ENCODE measurements around the gene APEH.

The APEH gene

DNA sequence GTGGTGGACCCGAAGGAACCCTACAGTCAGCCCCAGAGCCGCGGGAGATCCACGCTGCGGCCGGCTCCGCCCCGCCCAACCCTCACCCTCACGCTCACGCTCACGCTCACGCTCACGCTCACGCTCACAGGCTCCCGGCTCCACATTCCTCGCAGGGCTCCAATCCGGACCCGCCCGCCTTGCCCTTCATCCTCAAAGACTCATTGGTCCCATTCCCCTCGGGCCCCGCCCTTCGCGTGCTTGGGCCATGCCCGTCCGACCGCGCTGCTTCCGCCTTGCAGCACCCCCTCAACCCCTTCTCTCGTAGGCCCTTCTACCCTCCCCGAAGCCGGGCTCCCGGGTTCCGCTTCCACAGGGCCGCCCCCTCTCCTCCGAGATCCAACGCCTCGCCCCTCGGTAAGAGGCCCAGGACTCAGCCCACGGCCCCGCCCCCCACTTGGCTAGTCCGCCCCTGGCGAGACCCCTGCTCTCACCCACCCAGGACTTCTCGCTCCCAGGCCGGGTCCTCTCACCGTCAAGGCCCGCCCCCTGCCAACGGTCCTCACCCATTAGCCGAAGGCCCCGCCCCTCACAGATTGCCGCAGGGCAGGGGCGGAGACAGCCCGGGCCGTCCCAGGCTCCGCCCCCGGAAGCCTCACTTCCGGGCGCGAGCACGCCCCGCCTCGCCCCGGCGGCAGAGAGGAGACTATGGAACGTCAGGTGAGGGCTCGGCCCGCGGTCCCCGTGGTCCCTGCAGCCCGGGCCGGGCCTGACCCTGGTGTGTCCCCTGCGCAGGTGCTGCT lies at the start of gene APEH:
Gene APEH (plus strand): TSS at position 637 of the 782 bp plus-strand sequence. CDS start 51 bp downstream, at position 688.
- Histone ChIP-seq H4K20me1 (peaks cover 0 to 67% (median 24%) of the 10 kb centered on the region in 11 experiments; a peak in 16 of 22 replicates), H3K4me2 (peak within 1 kb of the TSS; percentile 90 to 99 (median 96)), H3K9ac (peak within 1 kb of the TSS; percentile 80 to 96 (median 87))

GRCh38 chr3:49625071-49625470 lies 49.1 kb upstream of the APEH start:
- Histone ChIP-seq H3K9me3 (replicated peaks in 1 of 11) (no peaks in the 10 kb centered on the region), H3K4me3 (no peak overlapping the region), H3K4me1 (0 out of 20 replicates have a peak, but pooled peaks cover 0 to 5% (median 0%) of the 10 kb centered on the region in 10 experiments), H3K27ac (no peak overlapping the region), H3K27me3 (no peaks in the 10 kb centered on the region), H3K9ac (no peak overlapping the region), H3K4me2 (no peak overlapping the region), H3K36me3 (no peaks in the 10 kb centered on the region), H4K20me1 (no peaks in the 10 kb centered on the region)
- no peak for TF ChIP-seq Cebpa-rat (IDR thresholded peaks at IDR 0.05)

More for the DNA sequence above, at the start of gene APEH:
- H3K36me3 ChIP-seq = peaks cover 32 to 37% (median 34%) of the 10 kb centered on the region in 11 experiments
- H3K4me3 ChIP-seq = peak within 1 kb of the TSS; percentile 78 to 97 (median 84)
- no peak for TF ChIP-seq Cebpa-rat (IDR thresholded peaks at IDR 0.05)
- peak within 1 kb of the TSS; percentile 87 to 97 (median 93) for H3K27ac ChIP-seq
- no peaks in the 10 kb centered on the region for H3K27me3 ChIP-seq
- peaks cover 27 to 60% (median 40%) of the 10 kb centered on the region in 10 experiments for H3K4me1 ChIP-seq
- 0 out of 22 replicates have a peak, but pooled peaks cover 0 to 4% (median 0%) of the 10 kb centered on the region in 11 experiments for H3K9me3 ChIP-seq (replicated peaks in 1 of 11)

GRCh38 chr3:49626101-49626581 lies 48.0 kb upstream of the APEH start:
- H3K9ac ChIP-seq = no peak overlapping the region
- H3K4me1 ChIP-seq = 0 out of 20 replicates have a peak, but pooled peaks cover 0 to 5% (median 0%) of the 10 kb centered on the region in 10 experiments
- H3K4me3 ChIP-seq = no peak overlapping the region
- TF ChIP-seq Cebpa-rat (IDR thresholded peaks at IDR 0.05) = no peak
- no peaks in the 10 kb centered on the region for H3K27me3 ChIP-seq
- no peaks in the 10 kb centered on the region for H4K20me1 ChIP-seq
- H3K27ac ChIP-seq = no peak overlapping the region
- H3K9me3 ChIP-seq (replicated peaks in 1 of 11) = peaks cover 0 to 5% (median 3%) of the 10 kb centered on the region in 11 experiments; a peak in 14 of 22 replicates
- H3K4me2 ChIP-seq = no peak overlapping the region
- no peaks in the 10 kb centered on the region for H3K36me3 ChIP-seq

DNA sequence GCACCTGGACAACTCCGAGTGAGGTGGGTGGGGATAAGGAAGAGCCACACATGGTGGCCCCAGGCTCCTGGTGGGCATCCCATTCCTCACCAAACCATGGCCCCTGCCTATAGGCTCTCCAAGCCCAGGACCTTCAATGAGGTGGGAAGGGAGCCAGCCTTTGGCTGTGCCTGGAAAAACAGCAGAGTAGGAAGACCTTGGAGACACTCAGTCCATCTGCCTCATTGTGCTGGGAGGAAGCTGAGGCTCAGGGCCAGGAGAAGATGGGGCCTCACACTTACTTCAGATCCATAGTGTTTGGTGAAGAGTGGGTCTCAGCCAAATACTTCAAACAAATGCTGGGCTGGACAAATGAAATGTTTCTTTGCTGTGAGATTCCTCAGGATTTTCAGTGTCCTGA lies 47.4 kb upstream of the APEH start:
- H3K9me3 ChIP-seq (replicated peaks in 1 of 11) = peaks cover 5 to 11% (median 10%) of the 10 kb centered on the region in 11 experiments
- no peak for TF ChIP-seq Cebpa-rat (IDR thresholded peaks at IDR 0.05)
- no peaks in the 10 kb centered on the region for H4K20me1 ChIP-seq
- no peaks in the 10 kb centered on the region for H3K36me3 ChIP-seq
- H3K4me1 ChIP-seq = 0 out of 20 replicates have a peak, but pooled peaks cover 0 to 5% (median 0%) of the 10 kb centered on the region in 10 experiments
- no peak overlapping the region for H3K4me3 ChIP-seq
- no peak overlapping the region for H3K27ac ChIP-seq
- H3K27me3 ChIP-seq = no peaks in the 10 kb centered on the region
- H3K9ac ChIP-seq = no peak overlapping the region
- H3K4me2 ChIP-seq = no peak overlapping the region

- Histone ChIP-seq H3K27ac (no peak overlapping the region), H3K27me3 (no peaks in the 10 kb centered on the region), H4K20me1 (no peaks in the 10 kb centered on the region), H3K4me3 (no peak overlapping the region), H3K4me2 (no peak overlapping the region), H3K9ac (no peak overlapping the region), H3K9me3 (replicated peaks in 1 of 11) (peaks cover 13 to 20% (median 17%) of the 10 kb centered on the region in 11 experiments), H3K4me1 (0 out of 20 replicates have a peak, but pooled peaks cover 0 to 5% (median 0%) of the 10 kb centered on the region in 10 experiments), H3K36me3 (no peaks in the 10 kb centered on the region)
- TF ChIP-seq Cebpa-rat (IDR thresholded peaks at IDR 0.05) = no peak
These were observed 46.5 kb upstream of the APEH start for GRCh38 chr3:49627634-49628033.

DNA sequence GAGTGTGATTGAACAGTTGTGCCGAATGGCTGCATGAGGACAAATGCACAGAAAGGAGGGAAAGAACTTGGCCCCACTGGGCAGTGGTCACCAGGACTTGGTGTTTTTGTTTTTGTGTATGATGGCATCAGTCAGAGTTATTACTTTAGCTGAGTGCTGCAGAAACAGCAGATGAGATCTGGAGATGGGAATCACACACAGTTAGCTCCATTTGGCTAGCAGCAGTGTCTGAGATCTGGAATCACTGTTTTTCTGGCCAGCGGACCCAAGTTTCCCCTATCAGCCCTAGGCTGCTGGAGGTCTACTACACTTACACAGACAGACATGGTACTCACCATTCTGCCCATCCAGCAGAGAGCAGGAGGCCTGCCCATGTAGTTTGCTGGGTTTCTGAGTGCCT lies 45.9 kb upstream of the APEH start:
- H3K27ac ChIP-seq = no peak overlapping the region
- H3K4me1 ChIP-seq = 0 out of 20 replicates have a peak, but pooled peaks cover 0 to 5% (median 0%) of the 10 kb centered on the region in 10 experiments
- H3K9ac ChIP-seq = no peak overlapping the region
- H3K36me3 ChIP-seq = no peaks in the 10 kb centered on the region
- H3K4me2 ChIP-seq = no peak overlapping the region
- no peak for TF ChIP-seq Cebpa-rat (IDR thresholded peaks at IDR 0.05)
- no peak overlapping the region for H3K4me3 ChIP-seq
- no peaks in the 10 kb centered on the region for H3K27me3 ChIP-seq
- H3K9me3 ChIP-seq (replicated peaks in 1 of 11) = peaks cover 13 to 23% (median 19%) of the 10 kb centered on the region in 11 experiments
- no peaks in the 10 kb centered on the region for H4K20me1 ChIP-seq

DNA sequence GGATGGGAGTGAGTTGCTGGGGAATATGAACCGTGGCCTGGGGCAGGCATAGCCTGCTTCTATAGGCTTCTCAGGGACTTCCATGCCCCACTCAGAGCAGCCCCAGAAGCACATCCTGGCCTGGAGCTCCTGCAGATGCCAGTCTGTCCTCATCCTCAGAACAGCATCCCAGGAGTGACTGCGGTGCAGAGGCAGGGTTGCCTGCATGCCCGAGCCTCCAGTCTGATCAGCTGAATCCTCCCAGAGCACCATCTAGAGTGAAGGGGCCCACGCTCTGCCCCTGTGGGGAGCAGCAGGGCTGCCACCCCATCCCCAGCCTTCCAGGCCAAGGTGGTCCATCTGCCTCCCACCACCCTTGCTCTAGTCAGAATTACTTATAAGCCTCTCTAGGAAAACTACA lies 44.7 kb upstream of the APEH start:
- Histone ChIP-seq H3K27me3 (no peaks in the 10 kb centered on the region), H3K9me3 (replicated peaks in 1 of 11) (peaks cover 13 to 23% (median 19%) of the 10 kb centered on the region in 11 experiments), H3K36me3 (no peaks in the 10 kb centered on the region), H3K27ac (no peak overlapping the region), H3K4me2 (no peak overlapping the region), H4K20me1 (no peaks in the 10 kb centered on the region), H3K9ac (no peak overlapping the region), H3K4me3 (no peak overlapping the region), H3K4me1 (0 out of 20 replicates have a peak, but pooled peaks cover 0 to 5% (median 0%) of the 10 kb centered on the region in 10 experiments)
- no peak for TF ChIP-seq Cebpa-rat (IDR thresholded peaks at IDR 0.05)

DNA sequence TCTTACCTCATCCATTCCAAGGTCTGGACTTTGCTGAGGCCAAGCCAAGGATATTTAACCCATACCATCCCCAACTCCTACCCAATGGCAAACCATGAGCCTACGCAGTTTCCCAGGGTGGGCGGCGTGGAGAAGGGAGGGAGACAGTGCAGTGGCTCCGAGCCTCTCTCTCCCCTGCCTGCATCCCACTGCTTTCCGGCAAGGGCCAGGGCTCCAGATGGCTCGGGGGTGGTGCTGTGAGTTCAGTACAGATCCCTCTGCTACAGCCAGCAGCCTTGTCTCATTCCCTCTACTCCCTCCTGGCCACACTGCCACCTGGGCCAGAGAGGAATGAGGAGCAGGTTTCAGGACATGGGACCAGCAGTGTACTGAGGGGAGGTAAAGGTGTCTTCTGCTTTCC lies 44.3 kb upstream of the APEH start:
- no peaks in the 10 kb centered on the region for H3K36me3 ChIP-seq
- no peaks in the 10 kb centered on the region for H3K27me3 ChIP-seq
- H4K20me1 ChIP-seq = no peaks in the 10 kb centered on the region
- 0 out of 20 replicates have a peak, but pooled peaks cover 0 to 5% (median 0%) of the 10 kb centered on the region in 10 experiments for H3K4me1 ChIP-seq
- H3K4me2 ChIP-seq = no peak overlapping the region
- H3K9ac ChIP-seq = no peak overlapping the region
- peaks cover 13 to 23% (median 19%) of the 10 kb centered on the region in 11 experiments for H3K9me3 ChIP-seq (replicated peaks in 1 of 11)
- no peak overlapping the region for H3K4me3 ChIP-seq
- no peak for TF ChIP-seq Cebpa-rat (IDR thresholded peaks at IDR 0.05)
- no peak overlapping the region for H3K27ac ChIP-seq

DNA sequence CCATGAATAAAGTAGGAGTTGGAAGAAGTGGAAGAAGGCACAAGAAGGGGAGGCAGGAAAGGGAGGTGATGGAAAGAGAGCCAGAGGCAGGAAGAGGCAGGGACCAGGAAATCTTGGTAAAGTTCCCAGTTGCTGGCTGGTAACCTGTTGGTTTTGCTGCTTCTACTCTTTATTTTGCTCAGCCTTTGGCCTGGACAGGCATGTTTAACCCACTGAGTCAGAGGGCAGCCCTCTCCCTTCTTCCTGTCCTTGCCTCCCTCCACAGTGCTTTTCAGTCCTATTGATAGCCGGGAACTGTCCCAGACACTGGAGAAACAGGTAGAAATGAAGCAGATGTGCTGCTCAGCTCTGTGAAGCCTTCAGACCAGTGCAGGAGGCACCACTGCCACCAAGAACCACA lies 43.4 kb upstream of the APEH start:
- no peak for TF ChIP-seq Cebpa-rat (IDR thresholded peaks at IDR 0.05)
- no peaks in the 10 kb centered on the region for H3K27me3 ChIP-seq
- no peaks in the 10 kb centered on the region for H4K20me1 ChIP-seq
- no peak overlapping the region for H3K4me2 ChIP-seq
- 0 out of 20 replicates have a peak, but pooled peaks cover 0 to 5% (median 0%) of the 10 kb centered on the region in 10 experiments for H3K4me1 ChIP-seq
- H3K4me3 ChIP-seq = no peak overlapping the region
- H3K36me3 ChIP-seq = no peaks in the 10 kb centered on the region
- no peak overlapping the region for H3K9ac ChIP-seq
- no peak overlapping the region for H3K27ac ChIP-seq
- H3K9me3 ChIP-seq (replicated peaks in 1 of 11) = peaks cover 13 to 23% (median 19%) of the 10 kb centered on the region in 11 experiments
